SK-N-SH (cell line): ENCODE data around the gene COL25A1. TPM values are rescaled to one million over a fixed set of nuclear protein-coding genes. Genes with fewer than 3 reads are reported as not detected.

Source experiments
- CTCF ChIA-PET: fragments of 300-600, 350-600 bp; formaldehyde crosslinking; extraction: SDS; loops from one replicate; lab custom pipeline; 2021; lab: Yijun Ruan, JAX
- POLR2A ChIA-PET: fragments of 350-600 bp; sonication (Branson Sonifier 250); formaldehyde crosslinking; extraction: SDS; loops from one replicate; lab custom pipeline; 2020; ENCODE audit warnings: antibody characterized with exemption, inconsistent platforms; lab: Yijun Ruan, JAX
- DNase-seq: peaks from one replicate; pipeline ENCODE4 v3.0.0; 2012
- H2AFZ ChIP-seq: fragments of 200-600 bp; sonication (generic); 2 replicates; pipeline ENCODE4 v1.8.1; 2016; ENCODE audit warnings: antibody characterized with exemption, mild to moderate bottlenecking, low read depth
- H3F3A ChIP-seq: fragments of 200-600 bp; sonication (generic); replicated peaks from 2 replicates; pipeline ENCODE3; 2016; ENCODE audit warnings: antibody characterized with exemption, mild to moderate bottlenecking; ENCODE audit not compliant: insufficient read depth
- H3K27ac ChIP-seq, 2 experiments: fragments of 200-500 bp in 1 of 2; fragments of 200-600 bp in 1 of 2; sonication (Bioruptor generic) in 1 of 2; sonication (generic), shearing (Covaris generic) in 1 of 2; 2 replicates each; pipeline versions ENCODE4 v1.5.1 to v1.6.1; 2014 to 2016; ENCODE audit warnings: low read depth in 2 of 2, inconsistent platforms in 1 of 2, low read length in 1 of 2, mild to moderate bottlenecking in 1 of 2, mixed read lengths in 1 of 2
- H3K27me3 ChIP-seq: fragments of 200-600 bp; sonication (generic), shearing (Covaris generic); 2 replicates; pipeline ENCODE4 v1.6.1; 2016; ENCODE audit warnings: mixed run types; ENCODE audit not compliant: insufficient read depth
- H3K36me3 ChIP-seq, 2 experiments: fragments of 200-500 bp in 1 of 2; fragments of 200-600 bp in 1 of 2; sonication (Bioruptor generic) in 1 of 2; sonication (generic) in 1 of 2; replicated peaks in 1 of 2; 2 replicates each; pipeline versions ENCODE3 to v1.5.1; 2014 to 2016; ENCODE audit warnings: low read length in 1 of 2, mild to moderate bottlenecking in 1 of 2; ENCODE audit not compliant: insufficient read depth in 2 of 2, control insufficient read depth in 1 of 2
- H3K4me1 ChIP-seq, 2 experiments: fragments of 200-500 bp in 1 of 2; fragments of 200-600 bp in 1 of 2; sonication (Bioruptor generic) in 1 of 2; sonication (generic), shearing (Covaris generic) in 1 of 2; 2 replicates each; pipeline versions ENCODE4 v1.5.1 to v1.6.1; 2014 to 2016; ENCODE audit warnings: low read depth in 1 of 2, low read length in 1 of 2, mixed run types in 1 of 2; ENCODE audit not compliant: insufficient read depth in 2 of 2, control insufficient read depth in 1 of 2
- H3K4me2 ChIP-seq: fragments of 200-600 bp; sonication (generic), shearing (Covaris generic); 2 replicates; pipeline ENCODE4 v1.6.1; 2017; ENCODE audit warnings: mixed run types
- H3K4me3 ChIP-seq, 2 experiments: fragments of 200-500 bp in 1 of 2; fragments of 200-600 bp in 1 of 2; sonication (Bioruptor generic) in 1 of 2; sonication (generic), shearing (Covaris generic) in 1 of 2; 2 replicates each; pipeline versions ENCODE4 v1.5.1 to v1.8.1; 2014 to 2016; ENCODE audit warnings: low read depth in 2 of 2, inconsistent platforms in 1 of 2, low read length in 1 of 2, mild to moderate bottlenecking in 1 of 2, mixed read lengths in 1 of 2, moderate library complexity in 1 of 2
- H3K79me2 ChIP-seq: fragments of 200-600 bp; sonication (generic); 2 replicates; pipeline ENCODE4 v1.8.1; 2017; ENCODE audit warnings: mild to moderate bottlenecking; ENCODE audit not compliant: insufficient read depth
- H3K9ac ChIP-seq: fragments of 200-600 bp; sonication (generic); 2 replicates; pipeline ENCODE4 v1.6.1; 2017; ENCODE audit warnings: mixed run types
- H3K9me2 ChIP-seq: fragments of 200-600 bp; sonication (generic); 2 replicates; pipeline ENCODE4 v1.6.1; 2017; ENCODE audit warnings: mixed run types
- H3K9me3 ChIP-seq: fragments of 200-600 bp; sonication (generic); 2 replicates; pipeline ENCODE4 v1.6.1; 2017; ENCODE audit warnings: mixed run types, mild to moderate bottlenecking, moderate library complexity
- H4K20me1 ChIP-seq: fragments of 200-600 bp; sonication (generic); 2 replicates; pipeline ENCODE4 v1.6.1; 2017; ENCODE audit warnings: mild to moderate bottlenecking, mixed run types; ENCODE audit not compliant: insufficient read depth
- CTCF ChIP-seq: fragments of 200-600 bp; sonication (generic); IDR thresholded peaks from 2 replicates; pipeline ENCODE4 v1.6.1; 2017; ENCODE audit warnings: antibody characterized with exemption, mild to moderate bottlenecking, moderate library complexity
- EP300 ChIP-seq, 2 experiments: IDR thresholded peaks; 2 replicates each; pipeline versions ENCODE4 v1.4.0 to v1.6.1; 2012; ENCODE audit warnings: borderline replicate concordance in 1 of 2, low read depth in 1 of 2, low read length in 1 of 2
- EZH2phosphoT487 ChIP-seq: fragments of 200-600 bp; sonication (generic); IDR thresholded peaks from 2 replicates; pipeline ENCODE4 v1.6.1; 2017; ENCODE audit warnings: low read depth, mixed run types, mild to moderate bottlenecking, antibody characterized with exemption, moderate library complexity, borderline replicate concordance
- FOSL2 ChIP-seq: IDR thresholded peaks from 2 replicates; pipeline ENCODE4 v1.4.0; 2012; ENCODE audit warnings: low read depth, mild to moderate bottlenecking, moderate library complexity, borderline replicate concordance
- JUND ChIP-seq: IDR thresholded peaks from 2 replicates; pipeline ENCODE4 v1.4.0; 2012
- NRF1 ChIP-seq: IDR thresholded peaks from 2 replicates; pipeline ENCODE4 v1.6.1; 2012; ENCODE audit warnings: low read depth, mild to moderate bottlenecking, low read length
- PBX3 ChIP-seq: IDR thresholded peaks from 2 replicates; pipeline ENCODE4; 2012
- RAD21 ChIP-seq: IDR thresholded peaks from 2 replicates; pipeline ENCODE4 v1.6.1; 2012; ENCODE audit warnings: mild to moderate bottlenecking, low read length
- RCOR1 ChIP-seq: fragments of 150-350 bp; IDR thresholded peaks from 2 replicates; pipeline ENCODE4 v1.6.1; 2017; ENCODE audit warnings: antibody characterized with exemption, low read length
- REST ChIP-seq: IDR thresholded peaks from 2 replicates; pipeline ENCODE4 v1.6.1; 2012; ENCODE audit warnings: mild to moderate bottlenecking, low read depth, low read length, moderate library complexity
- RXRA ChIP-seq: IDR thresholded peaks from 2 replicates; pipeline ENCODE4 v1.4.0; 2012; ENCODE audit warnings: low read depth, mild to moderate bottlenecking, borderline replicate concordance
- SMC3 ChIP-seq: IDR thresholded peaks from 2 replicates; pipeline ENCODE4 v1.6.1; 2012; ENCODE audit warnings: low read depth, low read length, improper control_type of control experiment
- TCF12 ChIP-seq: IDR thresholded peaks from 2 replicates; pipeline ENCODE4 v1.4.0; 2012
- USF2 ChIP-seq: fragments of 150-350 bp; IDR thresholded peaks from 2 replicates; pipeline ENCODE4 v1.6.1; 2017; ENCODE audit warnings: antibody characterized with exemption, low read length, low read depth, borderline replicate concordance
- WGBS: methylation state at CpG from one replicate; pipeline ENCODE4 v1.1.6; 2017; ENCODE audit warnings: low lambda C conversion rate; 5-methylcytosine and 5-hydroxymethylcytosine counted together
- polyA plus RNA-seq, 3 experiments: library from polyadenylated mRNA; depleted of rRNA; stranded (reverse); fragments of >200 nt; gene quantifications; 2 replicates each; pipeline ENCODE4 v1.2.3, GENCODE V29; 2012
- TF ChIP-seq, protein P1 (sequence below): fragments of 150-350 bp; IDR thresholded peaks from 2 replicates; pipeline ENCODE4 v1.6.1; 2016; ENCODE audit warnings: mild to moderate bottlenecking, low read depth, low read length

Gene COL25A1
- polyA plus RNA-seq, 1 of the 3 experiments (the other 2 are of a cell fraction): not detected

DNA sequence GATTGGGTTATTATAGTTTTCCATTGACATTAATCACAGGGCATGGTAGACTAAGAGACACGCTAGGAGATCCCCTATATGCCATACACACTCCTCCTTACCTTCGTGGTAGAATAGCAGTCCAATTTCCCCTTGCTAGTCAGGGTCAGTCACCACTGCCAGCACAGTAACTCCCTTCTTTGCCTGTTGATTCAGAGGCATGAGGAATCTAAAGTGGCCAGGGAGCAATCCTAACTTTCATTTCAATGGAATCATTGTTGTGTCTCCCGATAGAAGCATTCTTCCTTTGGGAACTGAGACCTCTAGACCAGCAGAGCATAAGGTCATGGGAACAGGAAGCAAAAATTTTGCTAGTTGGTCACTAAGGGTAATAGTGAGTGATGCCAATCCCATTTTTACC lies 51.1 kb downstream of the COL25A1 start:
- CTCF ChIA-PET: no interaction called here
- H3K9ac ChIP-seq: no peak overlapping the region
- no peaks in the 10 kb centered on the region for H3K4me1 ChIP-seq
- H3K27me3 ChIP-seq: no peaks in the 10 kb centered on the region
- no peak overlapping the region for H3K27ac ChIP-seq
- H4K20me1 ChIP-seq: no peaks in the 10 kb centered on the region
- H3K4me2 ChIP-seq: no peak overlapping the region
- no peak for DNase-seq
- H3K4me3 ChIP-seq: no peak overlapping the region
- H3K79me2 ChIP-seq: no peaks in the 10 kb centered on the region
- no peak overlapping the region for H2AFZ ChIP-seq
- no peaks in the 10 kb centered on the region for H3K9me2 ChIP-seq
- no peaks in the 10 kb centered on the region for H3K36me3 ChIP-seq
- no peaks in the 10 kb centered on the region for H3K9me3 ChIP-seq
- WGBS: 0% methylated on average over 3 of the region's 3 CpGs
- POLR2A ChIA-PET: no interaction called here
- TF ChIP-seq SMC3: no peak
- TF ChIP-seq EP300 (IDR thresholded peaks at IDR 0.05; ENCODE audit: borderline replicate concordance in 1 of 2, low read depth in 1 of 2, low read length in 1 of 2): no peak
- no peak for TF ChIP-seq NRF1
- TF ChIP-seq, protein P1, sequence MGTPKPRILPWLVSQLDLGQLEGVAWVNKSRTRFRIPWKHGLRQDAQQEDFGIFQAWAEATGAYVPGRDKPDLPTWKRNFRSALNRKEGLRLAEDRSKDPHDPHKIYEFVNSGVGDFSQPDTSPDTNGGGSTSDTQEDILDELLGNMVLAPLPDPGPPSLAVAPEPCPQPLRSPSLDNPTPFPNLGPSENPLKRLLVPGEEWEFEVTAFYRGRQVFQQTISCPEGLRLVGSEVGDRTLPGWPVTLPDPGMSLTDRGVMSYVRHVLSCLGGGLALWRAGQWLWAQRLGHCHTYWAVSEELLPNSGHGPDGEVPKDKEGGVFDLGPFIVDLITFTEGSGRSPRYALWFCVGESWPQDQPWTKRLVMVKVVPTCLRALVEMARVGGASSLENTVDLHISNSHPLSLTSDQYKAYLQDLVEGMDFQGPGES: no peak
- TF ChIP-seq RXRA: no peak
- TF ChIP-seq JUND: no peak
- no peak for TF ChIP-seq FOSL2
- no peak for TF ChIP-seq PBX3
- no peak for TF ChIP-seq USF2
- no peaks in the 10 kb centered on the region for H3F3A ChIP-seq

GRCh38 chr4:109248322-109248900 lies 54.0 kb downstream of the COL25A1 start:
- Histone ChIP-seq H2AFZ (no peak overlapping the region), H3K27ac (no peak overlapping the region), H3K27me3 (no peaks in the 10 kb centered on the region), H3K4me1 (no peaks in the 10 kb centered on the region), H3K4me2 (no peak overlapping the region), H3K9me2 (no peaks in the 10 kb centered on the region), H3K36me3 (no peaks in the 10 kb centered on the region), H3K9ac (no peak overlapping the region), H4K20me1 (no peaks in the 10 kb centered on the region), H3F3A (no peaks in the 10 kb centered on the region), H3K79me2 (no peaks in the 10 kb centered on the region), H3K9me3 (no peaks in the 10 kb centered on the region), H3K4me3 (no peak overlapping the region)
- ChIA-PET POLR2A (no interaction called here), CTCF (interaction anchor here (0.7 kb wide), 1 partner anchor 157 kb away, joined by 3 read pairs; no protein-coding TSS in a partner anchor)
- TF ChIP-seq EZH2phosphoT487 (no peak), RCOR1 (no peak), RAD21 (no peak), CTCF (no peak), REST (no peak), TCF12 (no peak)
- 11% methylated on average over 4 of the region's 4 CpGs for WGBS
- DNase-seq: no peak
